GM21360 (cell line): ENCODE data around the gene OR10V1.

Source experiments
- ATAC-seq: cut with Tn5 transposase; IDR thresholded peaks from one replicate; pipeline ENCODE4 v1.9.1; 2021; ENCODE audit warnings: mild to moderate bottlenecking, moderate library complexity; ENCODE audit not compliant: unreplicated experiment

Gene OR10V1

GRCh38 chr11:59713745-59714144, at the start of gene OR10V1:
Gene OR10V1 (minus strand): TSS chr11:59713845. CDS start chr11:59713845, 0 bp downstream.
- ATAC-seq: no peak

GRCh38 chr11:59761993-59762392, 48.3 kb upstream of the OR10V1 start:
- no peak for ATAC-seq

- no peak for ATAC-seq
These were observed 47.1 kb upstream of the OR10V1 start for GRCh38 chr11:59760771-59761170.

GRCh38 chr11:59759900-59760299, 46.3 kb upstream of the OR10V1 start:
- no peak for ATAC-seq

GRCh38 chr11:59758401-59759037, 44.9 kb upstream of the OR10V1 start:
- ATAC-seq: no peak

GRCh38 chr11:59756845-59757244, 43.2 kb upstream of the OR10V1 start:
- no peak for ATAC-seq

- no peak for ATAC-seq
These were observed 42.9 kb upstream of the OR10V1 start for GRCh38 chr11:59756558-59756840.

- no peak for ATAC-seq
These were observed 42.3 kb upstream of the OR10V1 start for GRCh38 chr11:59755701-59756557.

GRCh38 chr11:59754859-59755700, 41.4 kb upstream of the OR10V1 start, which contains the start of gene STX3:
Gene STX3 (plus strand): TSS chr11:59755376. CDS start chr11:59755606, 230 bp downstream.
- ATAC-seq: peak; percentile 74

- ATAC-seq: no peak
These were observed 40.8 kb upstream of the OR10V1 start for GRCh38 chr11:59754494-59754858.

GRCh38 chr11:59753650-59754493, 40.2 kb upstream of the OR10V1 start:
- peak; percentile 62 for ATAC-seq

- no peak for ATAC-seq
These were observed 32.5 kb upstream of the OR10V1 start for GRCh38 chr11:59746111-59746510.

GRCh38 chr11:59730896-59731565, 17.4 kb upstream of the OR10V1 start:
- ATAC-seq: no peak

GRCh38 chr11:59729834-59730233, 16.2 kb upstream of the OR10V1 start:
- no peak for ATAC-seq

GRCh38 chr11:59728913-59729312, 15.3 kb upstream of the OR10V1 start:
- no peak for ATAC-seq

- no peak for ATAC-seq
These were observed 14.5 kb upstream of the OR10V1 start for GRCh38 chr11:59728154-59728553.

GRCh38 chr11:59727426-59727825, 13.8 kb upstream of the OR10V1 start:
- ATAC-seq: no peak

- no peak for ATAC-seq
These were observed 10.4 kb upstream of the OR10V1 start for GRCh38 chr11:59724066-59724465.

GRCh38 chr11:59719556-59719955, 5.9 kb upstream of the OR10V1 start:
- ATAC-seq: no peak

GRCh38 chr11:59716051-59716450, 2.4 kb upstream of the OR10V1 start:
- ATAC-seq: no peak
